Measurements from ENCODE around the gene PRDM9. TPM values are rescaled to one million over a fixed set of nuclear protein-coding genes. Genes with fewer than 3 reads are reported as not detected.
"Not testable (repeated sequence)": the region's sequence is repeated elsewhere in the genome, so short reads cannot be mapped to it uniquely, and the experiment has no call there.

The PRDM9 gene
- polyA plus RNA-seq, 1 of the 3 experiments (the other 2 are of a cell fraction): not detected

DNA sequence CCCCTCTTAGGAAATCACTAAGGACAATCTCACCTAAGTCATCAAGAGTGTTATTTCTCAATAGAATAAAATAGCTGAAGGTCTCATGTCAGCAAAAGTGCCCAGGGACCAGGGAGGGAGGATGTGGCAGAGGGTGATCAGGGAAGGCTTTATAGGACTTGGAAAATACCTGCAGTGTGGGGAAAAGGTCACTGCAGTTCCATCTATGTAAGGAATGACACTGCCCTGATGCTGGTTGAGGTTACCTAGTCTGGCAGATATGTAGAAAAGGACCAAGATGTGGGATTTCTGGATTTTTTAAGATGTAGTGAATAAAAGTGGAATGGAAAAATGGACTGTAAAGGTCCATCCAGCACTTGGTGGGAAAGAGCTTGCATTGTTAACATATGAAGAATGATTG, 18.3 kb downstream of the PRDM9 start:
- DNase-seq: no peak
- Histone ChIP-seq H3K9ac (no peak overlapping the region), H4K20me1 (ENCODE audit: insufficient read depth) (no peaks in the 10 kb centered on the region), H3K4me2 (no peak overlapping the region), H2AFZ (ENCODE audit: low read depth) (no peak overlapping the region), H3K27ac (ENCODE audit: low read depth in 2 of 2, low read length in 1 of 2) (no peak overlapping the region), H3K27me3 (ENCODE audit: insufficient read depth) (no peaks in the 10 kb centered on the region), H3K9me3 (no peaks in the 10 kb centered on the region), H3K4me1 (ENCODE audit: control insufficient read depth in 1 of 2, insufficient read depth in 2 of 2, low read depth in 1 of 2, low read length in 1 of 2) (no peaks in the 10 kb centered on the region), H3K9me2 (no peaks in the 10 kb centered on the region), H3K36me3 (replicated peaks in 1 of 2; ENCODE audit: control insufficient read depth in 1 of 2, insufficient read depth in 2 of 2, low read length in 1 of 2) (no peaks in the 10 kb centered on the region), H3K4me3 (ENCODE audit: low read depth in 2 of 2, low read length in 1 of 2) (no peak overlapping the region), H3K79me2 (ENCODE audit: insufficient read depth) (no peaks in the 10 kb centered on the region), H3F3A (replicated peaks; ENCODE audit: insufficient read depth) (no peaks in the 10 kb centered on the region)
- POLR2A ChIA-PET: no interaction called here
- CTCF ChIA-PET: no interaction called here
- TF ChIP-seq FOXM1 (IDR thresholded peaks at IDR 0.05; ENCODE audit: low read depth) (no peak), RFX5 (IDR thresholded peaks at IDR 0.05; ENCODE audit: low read length) (no peak)

GRCh38 chr5:23526616-23527015, 19.2 kb downstream of the PRDM9 start:
- H3K4me2 ChIP-seq; H2AFZ ChIP-seq (ENCODE audit: low read depth); H3K4me3 ChIP-seq (ENCODE audit: low read depth in 2 of 2, low read length in 1 of 2); H4K20me1 ChIP-seq (ENCODE audit: insufficient read depth); CTCF ChIA-PET; H3K9me3 ChIP-seq; H3K27ac ChIP-seq (ENCODE audit: low read depth in 2 of 2, low read length in 1 of 2); POLR2A ChIA-PET; H3K9me2 ChIP-seq; H3K27me3 ChIP-seq (ENCODE audit: insufficient read depth); H3K79me2 ChIP-seq (ENCODE audit: insufficient read depth); H3K9ac ChIP-seq; H3F3A ChIP-seq (replicated peaks; ENCODE audit: insufficient read depth); DNase-seq; H3K36me3 ChIP-seq (replicated peaks in 1 of 2; ENCODE audit: control insufficient read depth in 1 of 2, insufficient read depth in 2 of 2, low read length in 1 of 2); H3K4me1 ChIP-seq (ENCODE audit: control insufficient read depth in 1 of 2, insufficient read depth in 2 of 2, low read depth in 1 of 2, low read length in 1 of 2): not testable (repeated sequence)
- 0% methylated on average over 2 of the region's 5 CpGs for WGBS (ENCODE audit: low lambda C conversion rate)

DNA sequence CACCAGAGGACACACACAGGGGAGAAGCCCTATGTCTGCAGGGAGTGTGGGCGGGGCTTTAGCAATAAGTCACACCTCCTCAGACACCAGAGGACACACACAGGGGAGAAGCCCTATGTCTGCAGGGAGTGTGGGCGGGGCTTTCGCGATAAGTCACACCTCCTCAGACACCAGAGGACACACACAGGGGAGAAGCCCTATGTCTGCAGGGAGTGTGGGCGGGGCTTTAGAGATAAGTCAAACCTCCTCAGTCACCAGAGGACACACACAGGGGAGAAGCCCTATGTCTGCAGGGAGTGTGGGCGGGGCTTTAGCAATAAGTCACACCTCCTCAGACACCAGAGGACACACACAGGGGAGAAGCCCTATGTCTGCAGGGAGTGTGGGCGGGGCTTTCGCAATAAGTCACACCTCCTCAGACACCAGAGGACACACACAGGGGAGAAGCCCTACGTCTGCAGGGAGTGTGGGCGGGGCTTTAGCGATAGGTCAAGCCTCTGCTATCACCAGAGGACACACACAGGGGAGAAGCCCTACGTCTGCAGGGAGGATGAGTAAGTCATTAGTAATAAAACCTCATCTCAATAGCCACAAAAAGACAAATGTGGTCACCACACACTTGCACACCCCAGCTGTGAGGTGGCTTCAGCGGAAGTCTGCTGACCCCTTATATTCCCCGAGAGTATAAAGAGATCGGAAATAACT, 20.0 kb downstream of the PRDM9 start:
- H3K27me3 ChIP-seq (ENCODE audit: insufficient read depth); H3K9ac ChIP-seq; H3K4me2 ChIP-seq; H3F3A ChIP-seq (replicated peaks; ENCODE audit: insufficient read depth); H3K4me1 ChIP-seq (ENCODE audit: control insufficient read depth in 1 of 2, insufficient read depth in 2 of 2, low read depth in 1 of 2, low read length in 1 of 2); H3K27ac ChIP-seq (ENCODE audit: low read depth in 2 of 2, low read length in 1 of 2); H3K79me2 ChIP-seq (ENCODE audit: insufficient read depth); H3K9me3 ChIP-seq; DNase-seq; POLR2A ChIA-PET; H4K20me1 ChIP-seq (ENCODE audit: insufficient read depth); H2AFZ ChIP-seq (ENCODE audit: low read depth); CTCF ChIA-PET; H3K9me2 ChIP-seq; H3K36me3 ChIP-seq (replicated peaks in 1 of 2; ENCODE audit: control insufficient read depth in 1 of 2, insufficient read depth in 2 of 2, low read length in 1 of 2); H3K4me3 ChIP-seq (ENCODE audit: low read depth in 2 of 2, low read length in 1 of 2): not testable (repeated sequence)
- 30% methylated on average over 7 of the region's 15 CpGs for WGBS (ENCODE audit: low lambda C conversion rate)

- Histone ChIP-seq H3K9me3 (no peaks in the 10 kb centered on the region), H2AFZ (ENCODE audit: low read depth) (no peak overlapping the region), H3K27me3 (ENCODE audit: insufficient read depth) (no peaks in the 10 kb centered on the region), H3K4me3 (ENCODE audit: low read depth in 2 of 2, low read length in 1 of 2) (no peak overlapping the region), H3K4me1 (ENCODE audit: control insufficient read depth in 1 of 2, insufficient read depth in 2 of 2, low read depth in 1 of 2, low read length in 1 of 2) (no peaks in the 10 kb centered on the region), H3K4me2 (no peak overlapping the region), H3K27ac (ENCODE audit: low read depth in 2 of 2, low read length in 1 of 2) (no peak overlapping the region), H3K79me2 (ENCODE audit: insufficient read depth) (no peaks in the 10 kb centered on the region), H4K20me1 (ENCODE audit: insufficient read depth) (no peaks in the 10 kb centered on the region), H3K36me3 (replicated peaks in 1 of 2; ENCODE audit: control insufficient read depth in 1 of 2, insufficient read depth in 2 of 2, low read length in 1 of 2) (no peaks in the 10 kb centered on the region), H3K9me2 (no peaks in the 10 kb centered on the region), H3K9ac (no peak overlapping the region), H3F3A (replicated peaks; ENCODE audit: insufficient read depth) (no peaks in the 10 kb centered on the region)
- ChIA-PET CTCF (no interaction called here), POLR2A (no interaction called here)
- no peak for DNase-seq
- TF ChIP-seq FOXM1 (IDR thresholded peaks at IDR 0.05; ENCODE audit: low read depth) (no peak), EZH2phosphoT487 (IDR thresholded peaks at IDR 0.05; ENCODE audit: borderline replicate concordance, low read depth) (no peak), RXRA (IDR thresholded peaks at IDR 0.05; ENCODE audit: borderline replicate concordance, low read depth) (no peak), NRF1 (IDR thresholded peaks at IDR 0.05; ENCODE audit: low read depth, low read length) (no peak), TAF1 (IDR thresholded peaks at IDR 0.05; ENCODE audit: borderline replicate concordance, low read depth, low read length) (no peak), RAD21 (IDR thresholded peaks at IDR 0.05; ENCODE audit: low read length) (no peak), MXI1 (IDR thresholded peaks at IDR 0.05; ENCODE audit: low read depth, low read length) (no peak)
- TF ChIP-seq, protein P1, sequence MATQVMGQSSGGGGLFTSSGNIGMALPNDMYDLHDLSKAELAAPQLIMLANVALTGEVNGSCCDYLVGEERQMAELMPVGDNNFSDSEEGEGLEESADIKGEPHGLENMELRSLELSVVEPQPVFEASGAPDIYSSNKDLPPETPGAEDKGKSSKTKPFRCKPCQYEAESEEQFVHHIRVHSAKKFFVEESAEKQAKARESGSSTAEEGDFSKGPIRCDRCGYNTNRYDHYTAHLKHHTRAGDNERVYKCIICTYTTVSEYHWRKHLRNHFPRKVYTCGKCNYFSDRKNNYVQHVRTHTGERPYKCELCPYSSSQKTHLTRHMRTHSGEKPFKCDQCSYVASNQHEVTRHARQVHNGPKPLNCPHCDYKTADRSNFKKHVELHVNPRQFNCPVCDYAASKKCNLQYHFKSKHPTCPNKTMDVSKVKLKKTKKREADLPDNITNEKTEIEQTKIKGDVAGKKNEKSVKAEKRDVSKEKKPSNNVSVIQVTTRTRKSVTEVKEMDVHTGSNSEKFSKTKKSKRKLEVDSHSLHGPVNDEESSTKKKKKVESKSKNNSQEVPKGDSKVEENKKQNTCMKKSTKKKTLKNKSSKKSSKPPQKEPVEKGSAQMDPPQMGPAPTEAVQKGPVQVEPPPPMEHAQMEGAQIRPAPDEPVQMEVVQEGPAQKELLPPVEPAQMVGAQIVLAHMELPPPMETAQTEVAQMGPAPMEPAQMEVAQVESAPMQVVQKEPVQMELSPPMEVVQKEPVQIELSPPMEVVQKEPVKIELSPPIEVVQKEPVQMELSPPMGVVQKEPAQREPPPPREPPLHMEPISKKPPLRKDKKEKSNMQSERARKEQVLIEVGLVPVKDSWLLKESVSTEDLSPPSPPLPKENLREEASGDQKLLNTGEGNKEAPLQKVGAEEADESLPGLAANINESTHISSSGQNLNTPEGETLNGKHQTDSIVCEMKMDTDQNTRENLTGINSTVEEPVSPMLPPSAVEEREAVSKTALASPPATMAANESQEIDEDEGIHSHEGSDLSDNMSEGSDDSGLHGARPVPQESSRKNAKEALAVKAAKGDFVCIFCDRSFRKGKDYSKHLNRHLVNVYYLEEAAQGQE (IDR thresholded peaks at IDR 0.05; ENCODE audit: low read depth, low read length): no peak
- 10% methylated on average over 4 of the region's 4 CpGs for WGBS (ENCODE audit: low lambda C conversion rate)
Measured at GRCh38 chr5:23528677-23529076, 21.3 kb downstream of the PRDM9 start.

Data from SK-N-SH (cell line).